Activated naive CD8-positive, alpha-beta T cell treated with anti-CD3 and anti-CD28 coated beads, Interleukin-2, amount 10 ng/mL, durations not matched to agents 7 days and 5 days (primary cell): Measurements from ENCODE around the gene NCOA5. TPM values are rescaled to one million over a fixed set of nuclear protein-coding genes. Genes with fewer than 3 reads are reported as not detected.

Experiments
- ATAC-seq: fragments of 150-1000 bp; cut with Tn5 transposase; one replicate; pipeline ENCODE4 v1.10.0; 2021; ENCODE audit warnings: low read depth, moderate library complexity
- POLR2A ChIA-PET: fragments of 350-600 bp; sonication (Branson Sonifier 250); formaldehyde crosslinking; loops from one replicate; lab custom pipeline; 2021; ENCODE audit warnings: antibody characterized with exemption; lab: Charles Lee
- DNase-seq: peaks from one replicate; pipeline ENCODE4 v3.0.0; 2021
- H3K27ac Mint-ChIP-seq: one replicate; pipeline ENCODE4 v1.8.0; 2022; ENCODE audit warnings: mild to moderate bottlenecking, mixed read lengths
- H3K27me3 Mint-ChIP-seq: one replicate; pipeline ENCODE4 v1.8.0; 2022; ENCODE audit warnings: mild to moderate bottlenecking, moderate library complexity, mixed read lengths
- H3K36me3 Mint-ChIP-seq: one replicate; pipeline ENCODE4 v1.8.0; 2021; ENCODE audit warnings: mild to moderate bottlenecking, mixed read lengths
- H3K4me1 Mint-ChIP-seq: one replicate; pipeline ENCODE4 v1.8.0; 2021; ENCODE audit warnings: mixed read lengths
- H3K4me3 Mint-ChIP-seq: one replicate; pipeline ENCODE4 v1.8.0; 2022; ENCODE audit warnings: mild to moderate bottlenecking, moderate library complexity, mixed read lengths
- H3K9me3 Mint-ChIP-seq: one replicate; pipeline ENCODE4 v1.8.0; 2021; ENCODE audit warnings: mixed read lengths
- total RNA-seq, 2 experiments: library from RNA; stranded (reverse); gene quantifications; one replicate each; pipeline ENCODE4 v1.2.3, GENCODE V29; 2021

NCOA5 gene
- total RNA-seq, 2 experiments from 2014 or later: 27.8 to 32.8 TPM

DNA sequence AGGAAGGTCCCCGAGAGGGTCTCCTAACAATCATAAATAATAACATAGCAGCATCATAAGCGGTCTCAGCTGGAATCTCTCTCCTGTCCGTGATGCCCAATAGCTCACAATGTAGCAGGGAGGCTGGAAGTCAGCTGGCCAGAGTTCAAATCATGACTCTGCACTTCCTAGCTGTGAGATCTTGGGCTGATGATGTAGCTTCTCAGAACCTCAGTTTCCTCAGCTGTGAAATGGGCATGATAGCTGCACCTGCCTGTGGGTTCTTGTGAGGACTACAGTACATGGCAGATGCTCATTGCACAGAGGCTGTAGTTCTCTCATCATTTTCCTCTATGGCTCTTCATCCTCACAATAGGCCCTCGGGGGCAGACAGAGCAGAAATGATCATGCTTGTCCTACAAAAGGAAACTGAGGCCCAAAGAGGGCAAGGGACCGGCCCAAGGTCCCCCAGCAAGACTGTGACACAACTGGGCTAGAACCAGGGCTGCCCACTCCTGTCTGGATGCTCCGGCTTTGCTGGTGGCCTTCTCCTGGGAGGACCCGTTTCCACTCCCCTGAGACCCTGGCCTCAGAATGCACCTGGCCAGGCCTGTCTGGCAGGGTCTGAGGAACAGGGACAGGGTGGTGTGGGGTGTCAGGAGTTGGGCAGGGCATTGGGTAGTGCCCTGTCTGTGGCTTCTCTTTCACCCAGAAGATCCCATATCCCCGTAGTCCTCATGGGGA lies 43.0 kb downstream of the NCOA5 start:
- Mint-ChIP-seq H3K9me3 (no peaks in the 10 kb centered on the region), H3K4me1 (no peaks in the 10 kb centered on the region), H3K4me3 (no peak overlapping the region), H3K27ac (no peak overlapping the region), H3K36me3 (no peaks in the 10 kb centered on the region), H3K27me3 (peaks cover 10% of the 10 kb centered on the region)
- ATAC-seq: no peak
- POLR2A ChIA-PET: no interaction called here
- no peak for DNase-seq

DNA sequence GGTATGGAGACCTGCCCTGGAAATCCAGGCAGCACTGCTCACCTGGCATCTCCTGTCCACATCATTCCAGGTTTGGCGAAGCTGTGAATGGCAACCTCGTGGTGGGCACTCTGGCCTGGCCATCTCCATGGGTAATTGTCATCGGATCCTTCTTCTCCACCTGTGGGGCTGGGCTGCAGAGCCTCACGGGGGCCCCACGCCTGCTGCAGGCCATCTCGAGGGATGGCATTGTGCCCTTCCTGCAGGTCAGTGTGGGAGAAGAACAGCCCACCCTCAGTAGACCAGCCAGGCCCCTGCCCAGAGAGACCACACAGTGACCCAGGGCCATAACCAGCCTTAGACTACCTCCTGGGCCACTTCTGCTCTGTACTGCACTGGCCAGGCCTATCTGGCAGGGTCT lies 44.9 kb downstream of the NCOA5 start:
- Mint-ChIP-seq H3K9me3 (no peaks in the 10 kb centered on the region), H3K4me3 (no peak overlapping the region), H3K27ac (no peak overlapping the region), H3K27me3 (peaks cover 10% of the 10 kb centered on the region), H3K4me1 (no peaks in the 10 kb centered on the region), H3K36me3 (no peaks in the 10 kb centered on the region)
- no peak for DNase-seq
- POLR2A ChIA-PET: no interaction called here
- no peak for ATAC-seq

DNA sequence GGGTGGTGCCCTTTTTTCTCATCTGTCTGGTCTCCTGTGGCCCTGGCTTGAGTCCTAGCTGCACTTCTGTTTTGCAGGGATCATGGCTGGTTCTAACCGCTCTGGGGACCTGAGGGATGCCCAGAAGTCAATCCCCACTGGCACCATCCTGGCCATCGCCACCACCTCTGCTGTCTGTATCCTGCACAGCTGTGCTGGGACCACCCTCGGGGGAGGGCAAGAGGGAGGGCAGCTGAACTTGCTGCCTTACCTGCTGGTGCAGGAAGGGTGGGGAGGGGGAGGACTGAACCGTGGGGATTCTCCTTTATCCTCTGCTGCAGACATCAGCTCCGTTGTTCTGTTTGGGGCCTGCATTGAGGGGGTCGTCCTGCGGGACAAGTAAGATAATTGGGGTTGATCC lies 46.2 kb downstream of the NCOA5 start:
- no peaks in the 10 kb centered on the region for H3K4me1 Mint-ChIP-seq

DNA sequence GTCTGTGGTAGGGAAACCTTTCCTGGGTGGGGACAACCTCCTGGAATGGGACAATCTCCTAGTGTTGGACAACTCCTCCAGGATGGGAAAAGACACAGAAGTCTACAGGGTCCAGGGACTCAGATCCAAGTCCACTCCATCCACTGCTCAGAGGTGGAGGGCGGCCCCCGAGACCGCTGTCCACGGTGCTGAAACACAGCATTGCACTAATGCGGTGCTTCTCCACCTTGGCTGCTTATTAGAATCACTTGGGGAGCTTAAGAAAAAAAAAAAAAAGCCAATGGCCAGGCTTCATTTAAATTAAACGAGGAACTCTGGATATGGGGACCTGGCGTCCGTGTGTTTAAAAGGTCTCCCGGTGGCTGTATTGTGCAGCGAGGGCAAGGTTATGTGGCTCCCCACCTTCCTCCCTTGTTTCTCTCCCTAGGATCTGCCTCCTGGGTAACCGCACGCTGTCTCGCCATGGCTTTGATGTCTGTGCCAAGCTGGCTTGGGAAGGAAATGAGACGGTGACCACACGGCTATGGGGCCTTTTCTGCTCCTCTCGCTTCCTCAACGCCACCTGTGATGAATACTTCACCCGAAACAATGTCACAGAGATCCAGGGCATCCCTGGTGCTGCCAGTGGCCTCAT lies 48.7 kb downstream of the NCOA5 start:
- H3K36me3 Mint-ChIP-seq: no peaks in the 10 kb centered on the region
- no peak overlapping the region for H3K27ac Mint-ChIP-seq
- POLR2A ChIA-PET: no interaction called here
- no peaks in the 10 kb centered on the region for H3K4me1 Mint-ChIP-seq
- ATAC-seq: peak; percentile 67
- H3K9me3 Mint-ChIP-seq: no peaks in the 10 kb centered on the region
- H3K27me3 Mint-ChIP-seq: peaks cover 4% of the 10 kb centered on the region
- no peak overlapping the region for H3K4me3 Mint-ChIP-seq
- DNase-seq: peak; percentile 77

More for the DNA sequence above, 46.2 kb downstream of the NCOA5 start:
- Mint-ChIP-seq H3K27me3 (peaks cover 10% of the 10 kb centered on the region), H3K9me3 (no peaks in the 10 kb centered on the region), H3K4me3 (no peak overlapping the region), H3K27ac (no peak overlapping the region), H3K36me3 (no peaks in the 10 kb centered on the region)
- POLR2A ChIA-PET: no interaction called here
- DNase-seq: no peak
- no peak for ATAC-seq

DNA sequence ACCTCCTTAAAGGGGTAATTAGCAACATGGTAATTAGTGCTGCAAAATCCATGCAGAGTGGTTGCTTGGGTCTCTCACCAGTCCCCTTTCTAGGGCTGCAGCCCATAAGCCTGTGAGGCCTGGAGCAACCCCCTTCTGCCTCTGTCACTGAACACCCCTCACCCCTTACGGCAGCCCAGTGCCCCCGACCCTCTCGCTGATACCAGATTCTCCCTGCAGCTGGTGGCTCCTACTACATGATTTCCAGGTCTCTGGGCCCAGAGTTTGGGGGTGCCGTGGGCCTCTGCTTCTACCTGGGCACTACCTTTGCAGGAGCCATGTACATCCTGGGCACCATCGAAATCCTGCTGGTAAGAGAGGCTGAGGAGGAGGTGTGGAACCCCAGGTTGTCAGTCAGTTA lies 52.7 kb downstream of the NCOA5 start:
- Mint-ChIP-seq H3K36me3 (no peaks in the 10 kb centered on the region), H3K9me3 (no peaks in the 10 kb centered on the region), H3K27ac (no peak overlapping the region), H3K27me3 (peaks cover 29% of the 10 kb centered on the region), H3K4me3 (no peak overlapping the region), H3K4me1 (no peaks in the 10 kb centered on the region)
- DNase-seq (no peak), ATAC-seq (no peak)
- POLR2A ChIA-PET: no interaction called here

DNA sequence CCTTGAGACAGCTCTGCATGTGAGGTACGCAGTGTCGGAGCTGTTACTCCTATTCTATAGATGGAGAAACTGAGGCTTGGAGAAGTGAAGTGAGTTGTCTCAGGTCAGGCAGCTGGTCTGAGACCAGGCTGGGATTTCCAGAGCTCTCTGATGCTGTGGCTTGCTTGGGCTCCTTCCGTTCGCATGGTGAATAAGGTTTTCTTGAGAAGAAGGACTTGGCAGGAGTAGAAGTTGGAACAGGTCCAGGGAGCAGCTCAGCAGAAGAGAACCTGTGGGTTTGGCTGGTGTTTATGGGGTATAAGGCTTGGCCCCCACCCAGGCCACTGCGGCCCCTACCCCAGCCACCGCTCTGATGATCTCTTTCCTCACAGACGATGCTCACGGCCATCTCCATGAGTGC lies 53.4 kb downstream of the NCOA5 start:
- Mint-ChIP-seq H3K4me1 (no peaks in the 10 kb centered on the region), H3K36me3 (no peaks in the 10 kb centered on the region), H3K27me3 (peaks cover 29% of the 10 kb centered on the region), H3K9me3 (no peaks in the 10 kb centered on the region), H3K4me3 (no peak overlapping the region), H3K27ac (no peak overlapping the region)
- DNase-seq (no peak), ATAC-seq (no peak)
- POLR2A ChIA-PET: no interaction called here

DNA sequence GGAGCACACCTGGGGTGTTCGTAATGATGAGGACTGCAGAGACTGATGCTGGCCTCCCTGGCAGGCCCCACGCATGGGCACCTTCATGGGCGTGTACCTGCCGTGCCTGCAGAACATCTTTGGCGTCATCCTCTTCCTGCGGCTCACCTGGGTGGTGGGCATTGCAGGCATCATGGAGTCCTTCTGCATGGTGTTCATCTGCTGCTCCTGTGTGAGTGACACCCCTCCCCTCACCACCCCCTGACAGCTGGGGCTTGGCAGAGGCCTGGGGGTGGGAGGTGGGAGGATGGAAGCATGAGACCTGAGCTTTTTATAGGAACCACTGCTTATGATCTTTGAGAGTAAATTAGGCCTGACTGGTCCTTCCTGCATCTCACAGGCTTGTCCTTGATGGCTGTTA lies 54.0 kb downstream of the NCOA5 start:
- POLR2A ChIA-PET: no interaction called here
- peaks cover 34% of the 10 kb centered on the region for H3K27me3 Mint-ChIP-seq

DNA sequence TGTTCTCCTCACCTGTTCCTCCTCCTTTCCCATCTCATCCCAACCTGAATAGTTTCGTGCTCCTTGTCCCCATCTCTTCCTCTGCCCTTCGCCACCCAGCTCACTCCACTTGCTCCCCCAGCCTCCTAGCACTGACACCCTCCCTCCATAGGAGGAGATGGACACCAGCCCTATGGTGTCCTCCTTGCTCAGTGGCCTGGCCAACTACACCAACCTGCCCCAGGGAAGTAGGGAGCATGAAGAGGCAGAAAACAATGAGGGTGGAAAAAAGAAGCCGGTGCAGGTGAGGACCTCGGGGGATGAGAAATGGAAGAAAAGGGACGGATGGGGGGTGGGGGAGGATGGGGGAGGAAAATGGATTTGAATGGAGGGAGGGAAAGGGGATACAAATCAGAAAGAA lies 54.5 kb downstream of the NCOA5 start:
- ATAC-seq: no peak
- Mint-ChIP-seq H3K36me3 (no peaks in the 10 kb centered on the region), H3K9me3 (no peaks in the 10 kb centered on the region), H3K27me3 (peaks cover 37% of the 10 kb centered on the region), H3K4me3 (no peak overlapping the region), H3K27ac (no peak overlapping the region), H3K4me1 (no peaks in the 10 kb centered on the region)
- POLR2A ChIA-PET: no interaction called here
- no peak for DNase-seq

More for the DNA sequence above, 54.0 kb downstream of the NCOA5 start:
- Mint-ChIP-seq H3K9me3 (no peaks in the 10 kb centered on the region), H3K4me3 (no peak overlapping the region), H3K4me1 (no peaks in the 10 kb centered on the region), H3K27ac (no peak overlapping the region), H3K36me3 (no peaks in the 10 kb centered on the region)
- ATAC-seq (no peak), DNase-seq (no peak)

DNA sequence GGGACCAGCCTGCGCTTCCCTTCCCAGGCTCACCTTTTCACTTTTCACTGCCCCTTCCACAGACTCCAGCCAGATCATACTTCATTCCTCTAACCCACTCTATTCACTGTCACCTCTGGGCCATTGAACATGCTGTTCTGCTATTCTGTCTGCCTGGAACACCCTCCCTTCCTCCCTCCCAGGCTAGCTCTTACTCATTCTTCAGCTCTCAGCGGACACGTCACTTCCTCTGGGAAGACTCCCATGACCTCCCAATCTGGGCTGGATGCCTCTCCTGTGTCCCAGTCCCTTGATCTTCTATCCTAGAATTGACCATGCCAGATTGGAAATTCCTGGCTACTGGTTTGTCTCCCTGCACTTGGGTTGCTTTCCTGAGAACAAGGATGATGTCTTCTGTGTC lies 55.7 kb downstream of the NCOA5 start:
- ATAC-seq (no peak), DNase-seq (no peak)
- Mint-ChIP-seq H3K4me3 (no peak overlapping the region), H3K27ac (no peak overlapping the region), H3K27me3 (peaks cover 46% of the 10 kb centered on the region), H3K36me3 (no peaks in the 10 kb centered on the region), H3K9me3 (no peaks in the 10 kb centered on the region), H3K4me1 (no peaks in the 10 kb centered on the region)
- POLR2A ChIA-PET: no interaction called here

DNA sequence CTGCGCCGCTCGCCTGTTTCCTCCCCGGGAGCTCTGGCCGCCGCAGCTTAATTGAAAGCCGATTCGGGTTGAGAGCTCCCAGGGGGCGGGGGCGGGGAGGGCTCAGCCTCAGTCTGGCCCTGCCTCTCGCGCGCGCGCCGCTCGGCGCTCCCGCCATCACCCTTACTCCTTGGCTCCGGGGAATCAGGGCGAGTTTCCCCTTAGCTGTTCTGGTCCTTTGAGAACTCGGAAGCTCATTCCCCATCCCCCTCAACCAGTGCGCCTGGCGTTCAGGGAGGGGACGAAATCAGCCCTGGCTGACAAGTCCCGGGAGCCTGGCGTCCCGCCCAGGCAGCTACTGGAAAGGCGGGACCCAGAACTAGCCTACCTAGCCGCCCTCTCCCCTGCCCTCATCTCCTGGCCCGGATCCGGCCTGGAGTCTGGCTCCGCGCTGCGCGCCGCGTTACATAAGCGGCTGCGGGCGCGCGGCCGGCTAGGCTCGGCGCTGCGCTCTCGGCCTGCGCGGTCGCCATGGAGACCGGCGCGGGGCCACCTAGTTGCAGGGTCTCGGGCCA lies 58.0 kb downstream of the NCOA5 start:
- Mint-ChIP-seq H3K9me3 (no peaks in the 10 kb centered on the region), H3K4me3 (no peak overlapping the region), H3K36me3 (no peaks in the 10 kb centered on the region), H3K4me1 (no peaks in the 10 kb centered on the region), H3K27ac (no peak overlapping the region), H3K27me3 (peaks cover 56% of the 10 kb centered on the region)
- DNase-seq (no peak), ATAC-seq (no peak)
- POLR2A ChIA-PET: no interaction called here

DNA sequence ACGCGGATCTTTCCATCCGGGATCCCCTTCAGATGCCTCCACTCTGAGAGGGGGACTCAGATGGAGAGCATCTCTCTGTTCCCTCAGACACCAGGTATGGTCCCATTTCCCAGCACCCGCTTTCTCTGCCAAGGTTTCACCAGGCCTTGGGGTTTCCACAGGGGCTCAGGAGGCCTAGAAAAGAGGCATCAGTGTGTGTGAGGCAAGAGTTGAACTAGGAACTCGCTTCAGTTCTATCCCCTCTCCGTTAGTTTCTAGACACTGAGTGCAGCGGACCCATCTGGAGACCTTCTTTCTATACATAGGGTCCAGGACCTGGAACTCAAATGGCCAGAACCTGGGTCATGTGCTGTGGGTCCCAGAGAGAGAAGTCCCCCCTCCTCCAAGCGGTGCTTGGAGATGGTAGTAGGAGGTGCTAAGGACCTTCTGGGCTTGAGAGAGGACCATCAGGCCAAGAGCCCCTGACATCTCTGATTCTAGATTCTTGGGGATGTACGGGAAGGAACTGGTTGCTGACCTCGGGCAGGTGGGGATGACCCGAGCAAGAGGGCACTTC lies 58.7 kb downstream of the NCOA5 start:
- POLR2A ChIA-PET: no interaction called here
- H3K36me3 Mint-ChIP-seq: no peaks in the 10 kb centered on the region
- no peak overlapping the region for H3K27ac Mint-ChIP-seq

DNA sequence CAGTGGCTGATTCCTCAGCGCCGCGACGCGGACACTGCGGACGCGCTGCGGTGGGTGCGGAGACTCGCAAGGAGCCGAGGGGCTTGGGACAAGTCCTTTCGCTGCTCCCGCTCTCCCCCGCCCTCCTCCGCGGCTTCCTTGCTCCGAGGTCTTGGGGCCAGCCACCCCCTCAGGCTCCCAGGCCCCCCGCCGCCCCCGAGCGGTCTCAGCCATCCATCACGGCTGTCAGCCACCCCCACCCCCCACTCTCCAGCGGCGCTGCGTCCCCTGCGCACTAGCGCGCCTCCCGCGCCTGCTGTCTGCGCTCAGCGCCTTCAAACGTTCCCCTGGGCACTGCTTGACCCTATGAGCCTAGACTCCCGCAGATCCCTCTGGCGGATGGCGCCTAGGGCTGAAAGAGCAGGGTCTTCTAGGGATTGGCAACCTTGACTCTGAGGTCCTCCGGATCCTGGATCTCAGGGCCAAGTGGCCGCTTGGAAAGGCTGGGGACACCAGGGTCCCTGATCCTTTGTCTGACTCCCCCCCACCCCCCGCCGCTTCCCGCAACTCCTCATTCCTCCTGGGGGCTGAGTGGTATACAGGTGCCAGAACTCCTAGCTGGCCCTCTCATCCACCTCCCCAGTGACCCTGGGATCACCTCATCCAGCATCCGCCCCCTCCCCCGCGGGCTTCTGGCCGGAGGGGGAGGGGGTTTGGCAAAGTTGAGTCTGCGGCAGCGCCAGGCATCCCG lies 59.3 kb downstream of the NCOA5 start:
- no peak for DNase-seq
- no peaks in the 10 kb centered on the region for H3K9me3 Mint-ChIP-seq
- no peak for ATAC-seq
- POLR2A ChIA-PET: interaction anchor here (0.7 kb wide), 1 partner anchor 240 kb away, joined by 3 read pairs; no protein-coding TSS in a partner anchor
- peaks cover 56% of the 10 kb centered on the region for H3K27me3 Mint-ChIP-seq
- H3K27ac Mint-ChIP-seq: no peak overlapping the region
- no peak overlapping the region for H3K4me3 Mint-ChIP-seq
- H3K4me1 Mint-ChIP-seq: no peaks in the 10 kb centered on the region
- H3K36me3 Mint-ChIP-seq: no peaks in the 10 kb centered on the region

More for the DNA sequence above, 58.7 kb downstream of the NCOA5 start:
- peaks cover 59% of the 10 kb centered on the region for H3K27me3 Mint-ChIP-seq
- no peak for DNase-seq
- no peaks in the 10 kb centered on the region for H3K9me3 Mint-ChIP-seq
- ATAC-seq: no peak
- H3K4me1 Mint-ChIP-seq: no peaks in the 10 kb centered on the region
- no peak overlapping the region for H3K4me3 Mint-ChIP-seq

DNA sequence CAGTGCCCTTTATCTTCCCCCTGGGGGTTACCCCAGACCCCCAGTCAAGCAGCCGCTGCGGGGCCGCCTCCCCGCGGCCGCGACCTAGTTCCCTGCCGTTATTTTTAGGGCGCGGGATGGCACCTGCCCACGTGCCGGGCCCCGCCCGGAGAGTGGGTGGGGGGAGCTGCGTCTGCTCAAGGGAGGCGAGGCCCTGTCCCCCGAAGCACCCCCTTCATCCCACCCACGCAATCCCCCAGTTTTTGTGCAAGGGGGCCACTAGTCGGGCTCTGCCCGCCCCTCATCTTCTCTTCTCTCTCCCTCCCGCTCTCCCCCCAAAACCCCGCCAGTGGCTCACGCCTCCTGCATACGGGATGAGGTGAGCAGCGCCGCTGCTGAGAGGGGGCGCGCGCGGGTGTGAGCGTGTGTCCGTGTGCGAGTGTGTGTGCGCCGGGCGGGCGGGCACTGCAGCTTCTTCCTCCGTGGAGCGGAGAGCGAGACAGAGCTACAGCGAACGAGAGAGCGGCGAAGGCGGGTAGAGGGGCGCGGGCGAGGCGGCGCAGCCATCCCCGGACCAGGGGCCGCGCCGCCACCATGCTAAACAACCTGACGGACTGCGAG lies 60.9 kb downstream of the NCOA5 start, which contains the start of gene SLC12A5:
TSS of gene SLC12A5 (plus strand) at position 444 of the 600 bp plus-strand sequence. CDS start at position 574, 130 bp downstream.
- no peaks in the 10 kb centered on the region for H3K9me3 Mint-ChIP-seq

More for the DNA sequence above, 60.9 kb downstream of the NCOA5 start, which contains the start of gene SLC12A5:
- POLR2A ChIA-PET: no interaction called here
- Mint-ChIP-seq H3K27ac (no peak within 1 kb of the TSS), H3K27me3 (peaks cover 51% of the 10 kb centered on the region), H3K4me3 (no peak within 1 kb of the TSS), H3K36me3 (no peaks in the 10 kb centered on the region), H3K4me1 (no peaks in the 10 kb centered on the region)
- DNase-seq: no peak
- ATAC-seq: no peak
